Middle frontal gyrus (tissue), 1 donor: ENCODE measurements around the gene SLC4A8.
"Not testable (repeated sequence)": the region's sequence is repeated elsewhere in the genome, so short reads cannot be mapped to it uniquely, and the experiment has no call there.

Experiments used
- DNase-seq: peaks from one replicate; pipeline ENCODE4 v3.0.0-alpha.2; 2015; ENCODE audit warnings: low spot score; ENCODE audit errors: extremely low spot score

Gene SLC4A8

GRCh38 chr12:51475543-51475942, 50.9 kb downstream of the SLC4A8 start:
- no peak for DNase-seq

GRCh38 chr12:51480978-51481377, 56.3 kb downstream of the SLC4A8 start:
- DNase-seq: no peak

GRCh38 chr12:51482929-51483697, 58.5 kb downstream of the SLC4A8 start:
- DNase-seq: no peak

GRCh38 chr12:51484119-51484518, 59.5 kb downstream of the SLC4A8 start:
- no peak for DNase-seq

GRCh38 chr12:51488281-51488680, 63.6 kb downstream of the SLC4A8 start:
- no peak for DNase-seq

GRCh38 chr12:51493281-51493680, 68.7 kb downstream of the SLC4A8 start:
- no peak for DNase-seq

GRCh38 chr12:51496895-51497294, 72.3 kb downstream of the SLC4A8 start:
- DNase-seq: no peak

GRCh38 chr12:51504851-51505250, 80.2 kb downstream of the SLC4A8 start:
- DNase-seq: no peak

- DNase-seq: no peak
These were observed 80.9 kb downstream of the SLC4A8 start for GRCh38 chr12:51505360-51506105.

GRCh38 chr12:51507178-51507577, 82.5 kb downstream of the SLC4A8 start:
- peak; percentile 66 for DNase-seq

GRCh38 chr12:51508285-51508684, 83.7 kb downstream of the SLC4A8 start:
- DNase-seq: no peak

GRCh38 chr12:51511546-51512260, 87.1 kb downstream of the SLC4A8 start:
- DNase-seq: no peak

GRCh38 chr12:51512438-51512837, 87.8 kb downstream of the SLC4A8 start:
- DNase-seq: no peak

GRCh38 chr12:51515037-51515436, 90.4 kb downstream of the SLC4A8 start:
- not testable (repeated sequence) for DNase-seq

GRCh38 chr12:51517316-51517715, 92.7 kb downstream of the SLC4A8 start:
- DNase-seq: no peak

- no peak for DNase-seq
These were observed 93.2 kb downstream of the SLC4A8 start for GRCh38 chr12:51517800-51518199.

- DNase-seq: no peak
These were observed 95.1 kb downstream of the SLC4A8 start for GRCh38 chr12:51519755-51520154.

GRCh38 chr12:51520576-51521325, 96.1 kb downstream of the SLC4A8 start:
- peak; percentile 47 for DNase-seq

GRCh38 chr12:51521554-51522276, 97.1 kb downstream of the SLC4A8 start:
- DNase-seq: no peak

GRCh38 chr12:51522696-51523095, 98.1 kb downstream of the SLC4A8 start:
- DNase-seq: no peak
